HG02885 (cell line): ENCODE measurements around the gene GRIN3B.

ENCODE experiments used
- ATAC-seq: cut with Tn5 transposase; IDR thresholded peaks from one replicate; pipeline ENCODE4 v1.9.1; 2021; ENCODE audit warnings: mild to moderate bottlenecking; ENCODE audit not compliant: unreplicated experiment, poor library complexity

GRIN3B gene

DNA sequence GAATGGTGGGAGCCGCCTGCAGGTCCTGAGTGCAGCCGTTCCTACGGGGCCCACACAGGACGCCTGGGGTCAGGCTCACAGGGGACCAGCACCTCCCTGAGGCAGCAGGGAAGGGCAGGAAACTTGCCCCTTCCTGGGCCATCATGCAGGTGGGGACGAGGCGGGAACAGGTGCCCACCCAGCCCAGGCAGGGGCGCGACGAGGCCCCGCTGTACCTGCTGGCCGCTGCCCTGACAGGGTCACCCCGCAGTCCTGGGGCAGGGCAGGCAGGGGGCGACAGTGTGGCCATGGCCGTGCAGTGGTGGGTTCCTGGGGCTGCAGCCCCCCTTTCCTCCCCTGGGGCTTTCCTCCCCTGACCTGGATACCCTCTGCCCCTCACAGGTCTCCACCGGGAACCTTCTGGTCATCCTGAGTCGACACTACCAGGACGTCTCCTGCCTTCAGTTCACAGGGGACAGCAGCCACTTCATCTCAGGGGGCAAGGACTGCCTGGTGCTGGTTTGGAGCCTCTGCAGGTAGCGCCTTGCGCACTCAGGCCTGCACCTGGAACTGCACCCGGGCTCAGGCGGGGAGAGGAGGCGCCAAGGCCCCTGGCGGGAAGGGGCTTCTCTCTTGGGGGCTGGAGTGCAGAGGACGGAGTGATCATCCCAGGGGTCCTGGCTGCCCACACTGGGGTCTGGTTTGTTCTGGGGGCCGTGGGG, 10.7 kb upstream of the GRIN3B start:
- ATAC-seq: no peak

GRCh38 chr19:990119-990571, 10.1 kb upstream of the GRIN3B start:
- ATAC-seq: no peak

GRCh38 chr19:990746-991145, 9.5 kb upstream of the GRIN3B start:
- no peak for ATAC-seq

DNA sequence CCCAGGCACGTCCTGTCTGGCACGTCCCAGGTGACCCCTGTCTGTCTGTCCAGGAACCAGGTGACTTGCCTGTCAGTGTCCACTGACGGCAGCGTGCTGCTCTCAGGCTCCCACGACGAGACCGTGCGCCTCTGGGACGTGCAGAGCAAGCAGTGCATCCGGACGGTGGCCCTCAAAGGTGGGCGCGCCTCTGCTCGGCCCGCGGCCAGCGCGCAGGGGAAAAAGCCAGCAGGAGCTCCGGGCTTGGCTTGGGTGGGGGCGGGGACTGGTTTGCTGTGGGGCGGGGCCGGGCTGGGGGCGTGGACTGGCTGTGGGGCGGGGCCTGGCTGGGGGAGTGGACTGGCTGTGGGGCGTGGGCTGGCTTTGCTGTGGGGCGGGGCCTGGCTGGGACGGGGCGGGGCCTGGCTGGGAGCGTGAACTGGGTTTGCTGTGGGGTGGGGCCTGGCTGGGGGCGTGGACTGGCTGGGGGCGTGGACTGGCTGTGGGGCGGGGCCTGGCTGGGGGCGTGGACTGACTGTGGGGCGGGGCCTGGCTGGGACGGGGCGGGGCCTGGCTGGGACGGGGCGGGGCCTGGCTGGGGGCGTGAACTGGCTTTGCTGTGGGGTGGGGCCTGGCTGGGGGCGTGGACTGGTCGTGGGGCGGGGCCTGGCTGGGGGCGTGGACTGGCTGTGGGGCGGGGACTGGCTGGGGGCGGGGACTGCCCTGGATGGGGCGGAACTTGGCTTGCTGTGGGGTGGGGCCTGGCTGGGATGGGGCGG, 8.9 kb upstream of the GRIN3B start:
- no peak for ATAC-seq

- no peak for ATAC-seq
Measured at GRCh38 chr19:991932-992669, 8.1 kb upstream of the GRIN3B start.

DNA sequence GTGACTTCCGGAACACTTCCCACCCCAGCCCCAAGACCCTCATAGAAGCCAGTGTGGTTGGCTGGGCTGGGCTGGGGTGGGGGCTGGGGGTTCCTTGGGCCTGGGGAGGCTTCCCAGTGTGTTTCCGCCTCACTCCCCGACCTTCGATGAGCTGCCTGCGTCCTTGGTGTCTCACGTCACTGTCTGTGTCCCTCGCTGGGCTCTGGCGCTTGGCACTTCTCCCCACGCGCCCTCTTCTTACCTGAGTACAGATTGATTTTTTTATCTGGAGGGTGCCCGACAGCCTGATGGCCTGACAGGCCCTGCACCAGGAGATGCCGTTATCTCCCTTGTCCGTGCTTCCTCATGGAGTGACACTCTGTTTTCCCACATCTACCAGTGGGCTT, 7.6 kb upstream of the GRIN3B start:
- ATAC-seq: no peak

- no peak for ATAC-seq
Measured at GRCh38 chr19:993361-993830, 6.8 kb upstream of the GRIN3B start.

GRCh38 chr19:993831-994393, 6.3 kb upstream of the GRIN3B start:
- no peak for ATAC-seq

GRCh38 chr19:994516-994915, 5.7 kb upstream of the GRIN3B start:
- no peak for ATAC-seq

- no peak for ATAC-seq
Measured at GRCh38 chr19:995051-995827, 5.0 kb upstream of the GRIN3B start.

- no peak for ATAC-seq
Measured at GRCh38 chr19:996051-996838, 4.0 kb upstream of the GRIN3B start.

DNA sequence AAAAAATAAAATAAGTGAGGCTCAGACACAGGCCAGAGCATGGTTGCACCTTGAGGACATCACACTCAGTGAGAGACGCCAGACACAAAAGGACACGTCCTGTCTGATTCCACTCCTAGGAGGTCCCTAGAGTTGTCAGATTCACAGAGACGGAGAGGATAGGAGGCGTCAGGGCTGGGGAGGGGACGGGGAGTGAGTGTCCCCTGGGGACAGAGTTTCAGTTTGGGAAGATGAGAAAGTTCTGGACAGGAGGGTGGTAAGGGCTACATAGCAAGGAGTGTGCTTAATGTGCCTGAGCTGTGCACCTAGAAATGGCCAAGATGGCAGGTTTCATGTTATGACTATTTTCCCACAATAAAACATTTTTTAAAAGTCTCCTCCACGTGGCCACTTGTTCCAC, 2.2 kb upstream of the GRIN3B start:
- no peak for ATAC-seq

GRCh38 chr19:999379-999719, 870 bp upstream of the GRIN3B start:
- no peak for ATAC-seq

DNA sequence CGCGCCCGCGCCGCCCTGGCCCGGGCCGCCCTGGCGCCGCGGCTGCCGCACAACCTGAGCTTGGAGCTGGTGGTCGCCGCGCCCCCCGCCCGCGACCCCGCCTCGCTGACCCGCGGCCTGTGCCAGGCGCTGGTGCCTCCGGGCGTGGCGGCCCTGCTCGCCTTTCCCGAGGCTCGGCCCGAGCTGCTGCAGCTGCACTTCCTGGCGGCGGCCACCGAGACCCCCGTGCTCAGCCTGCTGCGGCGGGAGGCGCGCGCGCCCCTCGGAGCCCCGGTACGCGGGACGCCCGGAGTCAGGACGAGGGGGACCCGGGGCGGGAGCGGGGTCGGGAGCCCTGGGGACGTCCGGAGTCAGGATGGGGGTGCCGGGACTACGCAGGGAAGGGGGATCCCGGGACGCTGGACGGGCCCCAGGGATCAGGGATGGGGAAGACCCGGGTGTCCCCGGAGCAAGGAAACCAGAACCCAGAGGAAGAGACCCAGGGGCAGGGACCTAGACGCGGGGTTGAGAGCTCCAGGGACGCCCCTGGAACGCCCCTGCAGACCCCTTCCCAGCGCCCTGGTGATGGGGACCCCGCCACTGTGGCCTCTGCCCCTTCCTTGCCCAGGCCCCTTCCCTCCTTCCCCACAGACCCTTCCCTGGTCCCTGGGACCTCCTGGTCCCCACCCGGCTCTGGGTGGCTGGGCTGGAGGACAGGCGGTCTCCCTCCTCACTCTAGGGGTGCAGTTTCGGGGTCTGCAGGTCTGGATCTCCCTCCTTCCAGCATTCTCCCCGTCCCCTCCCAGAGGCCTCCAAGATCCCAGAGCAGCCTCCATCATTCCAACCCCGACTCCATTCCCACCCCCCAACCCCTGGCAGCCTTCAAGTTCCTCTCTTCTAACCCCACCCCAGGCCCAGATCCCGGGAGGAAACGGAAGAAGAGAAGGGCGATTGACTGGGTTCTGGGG, 645 bp downstream of the GRIN3B start:
- ATAC-seq: no peak

DNA sequence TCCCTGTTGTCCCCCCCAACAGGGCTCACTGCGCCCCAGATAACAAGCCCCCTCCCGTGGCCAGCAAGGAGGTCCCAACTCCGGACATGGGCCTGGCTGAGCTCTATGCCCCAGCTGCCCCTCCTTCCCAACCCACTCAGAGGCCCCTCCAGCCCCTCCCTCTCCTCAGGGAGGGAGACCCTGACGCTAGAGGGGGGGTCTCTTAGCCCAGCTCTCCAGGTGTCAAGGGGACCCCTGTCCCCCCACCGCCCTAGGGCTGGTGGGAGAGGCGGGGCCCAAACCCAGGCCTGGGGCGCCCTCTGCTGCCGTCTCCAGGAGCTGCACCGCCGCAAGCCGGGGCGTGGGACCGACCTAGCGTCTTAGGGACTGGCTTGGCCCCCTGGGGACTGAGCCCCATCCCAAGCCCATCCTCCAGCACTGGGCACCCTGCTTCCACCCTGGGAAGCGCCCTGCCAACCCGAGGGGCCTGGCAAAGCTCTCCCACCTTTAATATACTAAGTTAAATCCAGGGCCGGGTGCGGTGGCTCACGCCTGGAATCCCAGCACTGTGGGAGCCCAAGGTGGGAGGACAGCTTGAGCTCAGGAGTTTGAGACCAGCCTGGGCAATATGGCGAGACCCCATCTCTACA, 1.4 kb downstream of the GRIN3B start:
- no peak for ATAC-seq

DNA sequence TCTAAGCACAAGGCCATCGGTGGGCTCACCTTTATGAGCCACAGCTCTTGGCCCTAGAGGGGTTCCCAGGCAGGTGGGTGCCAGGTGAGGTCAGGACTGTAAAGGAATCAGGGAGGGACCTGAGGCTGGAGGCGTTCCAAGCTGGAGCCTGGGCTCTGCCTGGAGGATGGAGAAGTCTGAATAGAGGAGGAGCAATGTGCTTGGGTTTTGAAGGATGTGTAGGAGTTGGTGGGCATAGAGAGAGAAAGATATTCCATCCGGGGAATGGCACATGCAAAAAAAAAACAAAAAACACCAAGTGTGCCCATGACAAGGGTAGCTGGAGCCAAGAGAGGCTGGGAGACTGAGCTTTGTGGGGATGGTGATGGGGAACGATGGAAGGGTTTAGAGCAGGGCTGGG, 2.4 kb downstream of the GRIN3B start:
- no peak for ATAC-seq

DNA sequence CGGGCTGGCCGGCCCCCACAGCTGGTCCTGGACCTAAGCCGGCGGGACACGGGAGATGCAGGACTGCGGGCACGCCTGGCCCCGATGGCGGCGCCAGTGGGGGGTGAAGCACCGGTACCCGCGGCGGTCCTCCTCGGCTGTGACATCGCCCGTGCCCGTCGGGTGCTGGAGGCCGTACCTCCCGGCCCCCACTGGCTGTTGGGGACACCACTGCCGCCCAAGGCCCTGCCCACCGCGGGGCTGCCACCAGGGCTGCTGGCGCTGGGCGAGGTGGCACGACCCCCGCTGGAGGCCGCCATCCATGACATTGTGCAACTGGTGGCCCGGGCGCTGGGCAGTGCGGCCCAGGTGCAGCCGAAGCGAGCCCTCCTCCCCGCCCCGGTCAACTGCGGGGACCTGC, 3.1 kb downstream of the GRIN3B start:
- no peak for ATAC-seq
